GM12878 (cell line): ENCODE results near the gene IHH. TPM values are rescaled to one million over a fixed set of nuclear protein-coding genes. Genes with fewer than 3 reads are reported as not detected.

ENCODE experiments used
- ATAC-seq: fragments of 200-7000 bp; cut with Tn5 transposase; 3 replicates; pipeline ENCODE4 v1.9.1; 2020; ENCODE audit warnings: mild to moderate bottlenecking, moderate library complexity
- BruUV-seq: library from RNA; stranded (reverse); fragments of 400-500 nt; replicated peaks from 2 replicates; lab custom pipeline; 2021; lab: Mats Ljungman, UMichigan
- CTCF ChIA-PET: fragments of 300-600 bp; sonication (Branson Sonifier 250); formaldehyde crosslinking; extraction: SDS; loops from one replicate; lab custom pipeline; 2021; ENCODE audit warnings: inconsistent platforms; lab: Yijun Ruan, JAX
- POLR2A ChIA-PET: fragments of 350-600 bp; formaldehyde crosslinking; extraction: SDS; loops from one replicate; lab custom pipeline; 2021; ENCODE audit warnings: inconsistent platforms; lab: Charles Lee
- RAD21 ChIA-PET: fragments of 300-600 bp; sonication (Branson Sonifier 250); formaldehyde crosslinking; loops from one replicate; lab custom pipeline; 2023; ENCODE audit warnings: antibody characterized with exemption; ENCODE audit not compliant: unreplicated experiment; lab: Charles Lee
- SMC1A ChIA-PET: fragments of 300-600 bp; sonication (Branson Sonifier 250); formaldehyde crosslinking; loops from one replicate; lab custom pipeline; 2023; ENCODE audit not compliant: unreplicated experiment, uncharacterized antibody; lab: Charles Lee
- DNase-seq: peaks from one replicate; pipeline ENCODE4 v3.0.0-alpha.2; 2011; ENCODE audit warnings: low read depth, low spot score
- FAIRE-seq: peaks from 3 replicates; lab custom pipeline; 2011; peaks lifted over from hg19 to GRCh38; lab: Jason Lieb, UNC
- H2AFZ ChIP-seq: 2 replicates; pipeline ENCODE4 v1.6.0; 2011; ENCODE audit warnings: low read depth, low read length, control low read depth; ENCODE audit not compliant: control insufficient read depth
- H3K27ac ChIP-seq: 2 replicates; pipeline ENCODE4 v1.5.1; 2011; ENCODE audit warnings: control low read depth; ENCODE audit not compliant: control insufficient read depth, insufficient read depth
- H3K27me3 ChIP-seq, 2 experiments: replicated peaks in 1 of 2; 2 replicates each; pipeline versions ENCODE4 v1.6.0 to v1.6.1; 2011; ENCODE audit warnings: low read length in 1 of 2; ENCODE audit not compliant: control insufficient read depth in 2 of 2, insufficient read depth in 2 of 2
- H3K36me3 ChIP-seq, 2 experiments: 2 replicates each; pipeline ENCODE4 v1.5.1; 2011; ENCODE audit warnings: low read length in 1 of 2; ENCODE audit not compliant: control insufficient read depth in 2 of 2, insufficient read depth in 2 of 2
- H3K4me1 ChIP-seq: 2 replicates; pipeline ENCODE4 v1.6.1; 2011; ENCODE audit warnings: mild to moderate bottlenecking, low read length, moderate library complexity, mixed read lengths; ENCODE audit not compliant: control insufficient read depth, insufficient read depth
- H3K4me2 ChIP-seq: 2 replicates; pipeline ENCODE4 v1.6.0; 2011; ENCODE audit warnings: control low read depth; ENCODE audit not compliant: control insufficient read depth, insufficient read depth
- H3K4me3 ChIP-seq: fragments of 200-600 bp; sonication (generic); 2 replicates; pipeline ENCODE4 v1.5.1; 2016
- H3K79me2 ChIP-seq: 2 replicates; pipeline ENCODE4 v1.6.0; 2011; ENCODE audit warnings: low read length; ENCODE audit not compliant: control insufficient read depth, insufficient read depth
- H3K9ac ChIP-seq: 2 replicates; pipeline ENCODE4 v1.8.0; 2011; ENCODE audit warnings: low read length, control low read depth, mixed read lengths; ENCODE audit not compliant: control insufficient read depth, insufficient read depth
- H3K9me3 ChIP-seq: replicated peaks from 3 replicates; pipeline ENCODE4 v1.5.1; 2011; ENCODE audit warnings: mild to moderate bottlenecking, low read length; ENCODE audit not compliant: control insufficient read depth, insufficient read depth
- H4K20me1 ChIP-seq: 2 replicates; pipeline ENCODE4 v1.6.0; 2011; ENCODE audit not compliant: control insufficient read depth, insufficient read depth
- E2F4 ChIP-seq: IDR thresholded peaks from 2 replicates; pipeline ENCODE4 v1.6.1; 2012; ENCODE audit warnings: low read depth, low read length, improper control_type of control experiment
- FOS ChIP-seq: IDR thresholded peaks from 3 replicates; pipeline ENCODE4 v1.6.1; 2011; ENCODE audit warnings: borderline replicate concordance; ENCODE audit not compliant: insufficient read length; ENCODE audit errors: extremely low read depth
- HDGF ChIP-seq: fragments of 450-650 bp; IDR thresholded peaks from 2 replicates; pipeline ENCODE4 v1.6.1; 2016; ENCODE audit warnings: antibody characterized with exemption
- MEF2A ChIP-seq: IDR thresholded peaks from 2 replicates; pipeline ENCODE4 v1.6.1; 2011; ENCODE audit warnings: low read depth, mild to moderate bottlenecking, low read length, moderate library complexity; ENCODE audit not compliant: insufficient read depth
- MTA2 ChIP-seq: fragments of 450-650 bp; IDR thresholded peaks from 2 replicates; pipeline ENCODE4 v1.6.1; 2016; ENCODE audit warnings: low read depth, mild to moderate bottlenecking, moderate library complexity
- NBN ChIP-seq: fragments of 450-650 bp; IDR thresholded peaks from 2 replicates; pipeline ENCODE4 v1.6.1; 2016
- NFYA ChIP-seq: IDR thresholded peaks from 2 replicates; pipeline ENCODE4 v1.6.1; 2011; ENCODE audit warnings: low read depth, mild to moderate bottlenecking, low read length, improper control_type of control experiment, borderline replicate concordance
- NKRF ChIP-seq: fragments of 450-650 bp; conservative IDR thresholded peaks from 2 replicates; pipeline ENCODE4 v1.6.1; 2017; ENCODE audit warnings: mild to moderate bottlenecking, moderate library complexity
- NR2C1 ChIP-seq: fragments of 450-650 bp; IDR thresholded peaks from 2 replicates; pipeline ENCODE4 v1.6.1; 2017; ENCODE audit warnings: antibody characterized with exemption, mild to moderate bottlenecking, moderate library complexity
- ZNF592 ChIP-seq: fragments of 450-650 bp; IDR thresholded peaks from 2 replicates; pipeline ENCODE4 v1.6.1; 2017; ENCODE audit warnings: mild to moderate bottlenecking, moderate library complexity
- ZNF687 ChIP-seq: fragments of 450-650 bp; IDR thresholded peaks from 2 replicates; pipeline ENCODE4 v1.6.1; 2017; ENCODE audit warnings: mild to moderate bottlenecking, moderate library complexity
- WGBS: methylation state at CpG from one replicate; pipeline ENCODE4 v1.1.6; 2016; ENCODE audit warnings: low lambda C conversion rate; ENCODE audit not compliant: insufficient replicate concordance, insufficient coverage; ENCODE audit errors: missing lambda C conversion rate; 5-methylcytosine and 5-hydroxymethylcytosine counted together
- in situ Hi-C: fragments of 300-500 bp; cut with MboI; formaldehyde crosslinking; loops from 9 replicates; pipeline ENCODE4 v1.14.3; 2018; ENCODE audit warnings: mixed read lengths
- intact Hi-C: fragments of 100-400 bp; cut with micrococcal nuclease; formaldehyde crosslinking; loops from one replicate; pipeline ENCODE4 v1.14.2; 2022; ENCODE audit not compliant: unreplicated experiment
- polyA plus RNA-seq, 11 experiments: library from polyadenylated mRNA; depleted of rRNA in 4 of 11; unstranded in 6 of 11; stranded (reverse) in 5 of 11; fragments of >200 nt; fragmentation: Nextera tagmentation in 4 of 11; fragmentation: Illumina TruSeq in 1 of 11; extraction: Ambion mirVana in 4 of 11; extraction: Trizol in 1 of 11; gene quantifications; 1 replicate in 1 of 11; 2 replicates in 10 of 11; pipeline versions ENCODE4 v1.2.1 to v1.2.3, GENCODE V29; 2011 to 2016; ENCODE audit warnings: inconsistent platforms in 2 of 11, missing spikeins in 2 of 11, low read depth in 1 of 11
- total RNA-seq, 4 experiments: library from RNA; depleted of rRNA in 3 of 4; stranded (reverse); fragments of >200 nt in 3 of 4; fragmentation: Illumina TruSeq in 1 of 4; extraction: Trizol in 1 of 4; gene quantifications; 2 replicates each; pipeline versions ENCODE4 v1.2.1 to v1.2.3, GENCODE V29; 2013 to 2021

Gene IHH
- total and polyA plus RNA-seq, 10 of the 15 experiments (the other 5 are each of a cell fraction or from before 2014, with no cell fraction given), result 0.04 TPM; not detected in 9

GRCh38 chr2:219106251-219106650 is 45.5 kb upstream of the IHH start:
- POLR2A ChIA-PET, result no interaction called here
- TF ChIP-seq NKRF, result no peak
- no peak for TF ChIP-seq ZNF687
- no peak for TF ChIP-seq NFYA
- no peak for TF ChIP-seq FOS
- TF ChIP-seq E2F4, result no peak
- TF ChIP-seq ZNF592, result no peak
- no peak for TF ChIP-seq MEF2A
- no peak for TF ChIP-seq NR2C1
- no peak for TF ChIP-seq HDGF
- TF ChIP-seq MTA2, result no peak
- TF ChIP-seq NBN, result no peak

More at GRCh38 chr2:219106251-219106650, 45.5 kb upstream of the IHH start:
- Histone ChIP-seq H4K20me1 (no peaks in the 10 kb centered on the region), H3K27me3 (no peaks in the 10 kb centered on the region), H3K36me3 (no peaks in the 10 kb centered on the region; a peak in 1 of 4 replicates), H3K27ac (no peak overlapping the region), H3K4me1 (no peaks in the 10 kb centered on the region), H2AFZ (no peak overlapping the region), H3K79me2 (no peaks in the 10 kb centered on the region), H3K9me3 (no peaks in the 10 kb centered on the region), H3K4me3 (no peak overlapping the region), H3K4me2 (no peak overlapping the region), H3K9ac (no peak overlapping the region)
- no TSS peak for BruUV-seq
- ChIA-PET RAD21 (no interaction called here), SMC1A (interaction anchor here (1.8 to 4.1 kb wide), 2 partner anchors 34 to 51 kb away, joined by 3 to 57 read pairs; no protein-coding TSS in a partner anchor), CTCF (interaction anchor here (1.6 to 10.8 kb wide), 5 partner anchors 10 to 76 kb away, joined by 4 to 365 read pairs (median 9); no protein-coding TSS in a partner anchor)
- no peak for ATAC-seq
- in situ Hi-C loops (no loop called here), intact Hi-C loops (no loop called here)
- DNase-seq, result no peak
- no peak for FAIRE-seq
- 89% methylated on average over 3 of the region's 3 CpGs for WGBS
